Inflammatory macrophage treated with lipopolysaccharide for 1 hour (primary cell): ENCODE data around the gene DCLRE1B.

Experiments used
- DNase-seq, 2 donors: peaks; one replicate each; pipeline ENCODE4 v3.0.0-alpha.2; 2020 to 2022

Gene DCLRE1B

GRCh38 chr1:113950908-113951307, 45.8 kb downstream of the DCLRE1B start:
- DNase-seq = no peak

- DNase-seq = no peak
Measured at GRCh38 chr1:113951719-113952118, 46.6 kb downstream of the DCLRE1B start.

- no peak for DNase-seq
Measured at GRCh38 chr1:113957984-113958383, 52.9 kb downstream of the DCLRE1B start.

- DNase-seq = no peak
Measured at GRCh38 chr1:113958691-113959090, 53.6 kb downstream of the DCLRE1B start.

GRCh38 chr1:113963281-113963906, 58.3 kb downstream of the DCLRE1B start:
- DNase-seq = no peak
